HCT116 (cell line): ENCODE results near the gene FAAH2. TPM values are rescaled to one million over a fixed set of nuclear protein-coding genes. Genes with fewer than 3 reads are reported as not detected.
"Not testable (repeated sequence)": the region's sequence is repeated elsewhere in the genome, so short reads cannot be mapped to it uniquely, and the experiment has no call there.

ENCODE experiments used
- ATAC-seq: fragments of 200-7000 bp; cut with Tn5 transposase; 2 replicates; pipeline ENCODE4 v1.9.1; 2020; ENCODE audit warnings: mild to moderate bottlenecking, moderate library complexity
- BruUV-seq: library from RNA; stranded (reverse); fragments of 400-500 nt; replicated peaks from 2 replicates; lab custom pipeline; 2021; lab: Mats Ljungman, UMichigan
- CTCF ChIA-PET: fragments of 300-600 bp; sonication (Branson Sonifier 250); formaldehyde crosslinking; loops from one replicate; lab custom pipeline; 2021; ENCODE audit warnings: antibody characterized with exemption; lab: Charles Lee
- POLR2A ChIA-PET: fragments of 300-600, 350-600 bp; sonication (Branson Sonifier 250); formaldehyde crosslinking; loops from one replicate; lab custom pipeline; 2021; ENCODE audit warnings: antibody characterized with exemption; lab: Charles Lee
- RAD21 ChIA-PET, 2 experiments: fragments of 300-600 bp; sonication (Branson Sonifier 250); formaldehyde crosslinking; loops; one replicate each; lab custom pipeline; 2023; ENCODE audit warnings: low total read pairs in 2 of 2; ENCODE audit not compliant: uncharacterized antibody in 2 of 2, unreplicated experiment in 2 of 2, low non-redundant PET in 1 of 2; lab: Charles Lee
- DNase-seq: peaks from one replicate; pipeline ENCODE4 v3.0.0-alpha.2; 2010; ENCODE audit warnings: low read depth, low spot score
- H2AFZ ChIP-seq: fragments of 200-600 bp; shearing (Covaris generic), sonication (generic); 2 replicates; pipeline ENCODE4 v1.6.1; 2017; ENCODE audit warnings: low read depth, mixed run types, mixed read lengths, antibody characterized with exemption, low read length; ENCODE audit not compliant: poor library complexity, severe bottlenecking
- H3K27ac ChIP-seq: 2 replicates; pipeline ENCODE4 v1.5.1; 2012; ENCODE audit warnings: low read depth, low read length
- H3K27me3 ChIP-seq: fragments of 200-600 bp; sonication (generic); 2 replicates; pipeline ENCODE4 v1.6.1; 2016; ENCODE audit warnings: mixed run types, low read length, mixed read lengths; ENCODE audit not compliant: insufficient read depth
- H3K36me3 ChIP-seq, 2 experiments: fragments of 200-500 bp in 1 of 2; fragments of 200-600 bp in 1 of 2; sonication (Bioruptor generic) in 1 of 2; sonication (generic) in 1 of 2; 2 replicates each; pipeline versions ENCODE4 v1.5.1 to v1.6.1; 2014 to 2016; ENCODE audit warnings: low read length in 2 of 2, inconsistent platforms in 1 of 2, mixed read lengths in 1 of 2, mixed run types in 1 of 2; ENCODE audit not compliant: insufficient read depth in 2 of 2, control insufficient read depth in 1 of 2
- H3K4me1 ChIP-seq, 2 experiments: fragments of 200-600 bp in 1 of 2; sonication (generic) in 1 of 2; 2 replicates each; pipeline versions ENCODE4 v1.5.1 to v1.6.1; 2012 to 2017; ENCODE audit warnings: low read length in 2 of 2, inconsistent platforms in 1 of 2, mild to moderate bottlenecking in 1 of 2, mixed read lengths in 1 of 2, mixed run types in 1 of 2, moderate library complexity in 1 of 2; ENCODE audit not compliant: insufficient read depth in 2 of 2, control insufficient read depth in 1 of 2
- H3K4me2 ChIP-seq: fragments of 200-600 bp; sonication (generic); 2 replicates; pipeline ENCODE4 v1.6.1; 2017; ENCODE audit warnings: mixed run types, low read length, mixed read lengths
- H3K4me3 ChIP-seq, 2 experiments: fragments of 200-600 bp in 1 of 2; sonication (generic) in 1 of 2; replicated peaks in 1 of 2; 2 replicates each; pipeline ENCODE4 v1.5.1; 2011 to 2016; ENCODE audit warnings: low read length in 2 of 2, control low read depth in 1 of 2, low read depth in 1 of 2, mild to moderate bottlenecking in 1 of 2, mixed read lengths in 1 of 2, mixed run types in 1 of 2
- H3K79me2 ChIP-seq: fragments of 200-600 bp; sonication (generic); 2 replicates; pipeline ENCODE4 v1.6.1; 2017; ENCODE audit warnings: mild to moderate bottlenecking, mixed run types, low read length, moderate library complexity, mixed read lengths; ENCODE audit not compliant: insufficient read depth
- H3K9ac ChIP-seq: fragments of 200-600 bp; sonication (generic); 2 replicates; pipeline ENCODE4 v1.6.1; 2016; ENCODE audit warnings: low read length, mixed read lengths
- H3K9me2 ChIP-seq: fragments of 200-600 bp; sonication (generic), shearing (Covaris generic); 2 replicates; pipeline ENCODE4 v1.6.1; 2017; ENCODE audit warnings: mixed run types, mild to moderate bottlenecking, moderate library complexity; ENCODE audit not compliant: insufficient read depth
- H3K9me3 ChIP-seq, 2 experiments: fragments of 200-500 bp in 1 of 2; fragments of 200-600 bp in 1 of 2; sonication (Bioruptor generic) in 1 of 2; sonication (generic) in 1 of 2; 2 replicates each; pipeline ENCODE4 v1.6.1; 2014 to 2017; ENCODE audit warnings: low read length in 2 of 2, mixed read lengths in 2 of 2, inconsistent platforms in 1 of 2, low read depth in 1 of 2, mild to moderate bottlenecking in 1 of 2, mixed run types in 1 of 2, moderate library complexity in 1 of 2; ENCODE audit not compliant: control insufficient read depth in 1 of 2, insufficient read depth in 1 of 2
- H4K20me1 ChIP-seq: fragments of 200-600 bp; sonication (generic), shearing (Covaris generic); 2 replicates; pipeline ENCODE4 v1.6.1; 2017; ENCODE audit warnings: mixed run types, mild to moderate bottlenecking, moderate library complexity; ENCODE audit not compliant: insufficient read depth
- CTCF ChIP-seq, 3 experiments: fragments of 200-600 bp in 1 of 3; sonication (generic) in 1 of 3; IDR thresholded peaks in 2 of 3; conservative IDR thresholded peaks in 1 of 3; 2 replicates each; pipeline ENCODE4 v1.5.1; 2012 to 2017; ENCODE audit warnings: low read depth in 2 of 3, low read length in 2 of 3, antibody characterized with exemption in 1 of 3, borderline replicate concordance in 1 of 3, control low read depth in 1 of 3, mild to moderate bottlenecking in 1 of 3, mixed read lengths in 1 of 3, mixed run types in 1 of 3, moderate library complexity in 1 of 3; ENCODE audit not compliant: insufficient read depth in 1 of 3
- ZNF274 ChIP-seq: fragments of 200-500 bp; sonication (Bioruptor generic); IDR thresholded peaks from 2 replicates; pipeline ENCODE4 v1.6.1; 2014; ENCODE audit warnings: mild to moderate bottlenecking, low read depth, low read length, inconsistent platforms
- intact Hi-C: fragments of 100-400 bp; cut with micrococcal nuclease; formaldehyde crosslinking; loops from 2 replicates; pipeline ENCODE4 v1.10.0; 2022
- total RNA-seq: library from RNA; stranded (reverse); gene quantifications from one replicate; pipeline ENCODE4 v1.2.1, GENCODE V29; 2021; ENCODE audit not compliant: unreplicated experiment
- TF ChIP-seq, protein P1 (sequence below): IDR thresholded peaks from 2 replicates; pipeline ENCODE4 v1.6.1; 2012; ENCODE audit warnings: low read depth

FAAH2 gene
- total RNA-seq, 1 experiment from 2014 or later: 6.1 TPM

- H4K20me1 ChIP-seq: no peaks in the 10 kb centered on the region
- no peak overlapping the region for H3K27ac ChIP-seq
- H2AFZ ChIP-seq: no peak overlapping the region
- H3K9me2 ChIP-seq: no peaks in the 10 kb centered on the region
- no peaks in the 10 kb centered on the region for H3K36me3 ChIP-seq
- ChIA-PET CTCF (no interaction called here), POLR2A (no interaction called here), RAD21 (no interaction called here)
- no peaks in the 10 kb centered on the region for H3K79me2 ChIP-seq
- no peak for ATAC-seq
- TF ChIP-seq ZNF274: no peak
- TF ChIP-seq, protein P1, sequence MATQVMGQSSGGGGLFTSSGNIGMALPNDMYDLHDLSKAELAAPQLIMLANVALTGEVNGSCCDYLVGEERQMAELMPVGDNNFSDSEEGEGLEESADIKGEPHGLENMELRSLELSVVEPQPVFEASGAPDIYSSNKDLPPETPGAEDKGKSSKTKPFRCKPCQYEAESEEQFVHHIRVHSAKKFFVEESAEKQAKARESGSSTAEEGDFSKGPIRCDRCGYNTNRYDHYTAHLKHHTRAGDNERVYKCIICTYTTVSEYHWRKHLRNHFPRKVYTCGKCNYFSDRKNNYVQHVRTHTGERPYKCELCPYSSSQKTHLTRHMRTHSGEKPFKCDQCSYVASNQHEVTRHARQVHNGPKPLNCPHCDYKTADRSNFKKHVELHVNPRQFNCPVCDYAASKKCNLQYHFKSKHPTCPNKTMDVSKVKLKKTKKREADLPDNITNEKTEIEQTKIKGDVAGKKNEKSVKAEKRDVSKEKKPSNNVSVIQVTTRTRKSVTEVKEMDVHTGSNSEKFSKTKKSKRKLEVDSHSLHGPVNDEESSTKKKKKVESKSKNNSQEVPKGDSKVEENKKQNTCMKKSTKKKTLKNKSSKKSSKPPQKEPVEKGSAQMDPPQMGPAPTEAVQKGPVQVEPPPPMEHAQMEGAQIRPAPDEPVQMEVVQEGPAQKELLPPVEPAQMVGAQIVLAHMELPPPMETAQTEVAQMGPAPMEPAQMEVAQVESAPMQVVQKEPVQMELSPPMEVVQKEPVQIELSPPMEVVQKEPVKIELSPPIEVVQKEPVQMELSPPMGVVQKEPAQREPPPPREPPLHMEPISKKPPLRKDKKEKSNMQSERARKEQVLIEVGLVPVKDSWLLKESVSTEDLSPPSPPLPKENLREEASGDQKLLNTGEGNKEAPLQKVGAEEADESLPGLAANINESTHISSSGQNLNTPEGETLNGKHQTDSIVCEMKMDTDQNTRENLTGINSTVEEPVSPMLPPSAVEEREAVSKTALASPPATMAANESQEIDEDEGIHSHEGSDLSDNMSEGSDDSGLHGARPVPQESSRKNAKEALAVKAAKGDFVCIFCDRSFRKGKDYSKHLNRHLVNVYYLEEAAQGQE: no peak
- TF ChIP-seq CTCF (IDR thresholded peaks at IDR 0.05 in 2 of 3, conservative IDR thresholded peaks at IDR 0.05 in 1 of 3; ENCODE audit: borderline replicate concordance in 1 of 3, insufficient read depth in 1 of 3, low read depth in 2 of 3, low read length in 2 of 3): peak in 2 of 3 experiments; percentile 10 to 21; a peak in 2 of 6 replicates
- intact Hi-C loops: no loop called here
- no peak overlapping the region for H3K4me3 ChIP-seq
- H3K9me3 ChIP-seq: no peaks in the 10 kb centered on the region
- BruUV-seq: no TSS peak
- DNase-seq: no peak
- no peaks in the 10 kb centered on the region for H3K4me1 ChIP-seq
- H3K4me2 ChIP-seq: no peak overlapping the region
- no peak overlapping the region for H3K9ac ChIP-seq
- H3K27me3 ChIP-seq: no peaks in the 10 kb centered on the region
Observed at GRCh38 chrX:57329008-57329407, 42.5 kb downstream of the FAAH2 start.

- H3K27me3 ChIP-seq, H4K20me1 ChIP-seq, H3K9ac ChIP-seq, H3K27ac ChIP-seq, BruUV-seq, intact Hi-C loops, ATAC-seq, H3K4me1 ChIP-seq, H3K9me2 ChIP-seq, DNase-seq, H3K79me2 ChIP-seq, H3K4me2 ChIP-seq, H3K36me3 ChIP-seq, H2AFZ ChIP-seq, H3K4me3 ChIP-seq, POLR2A ChIA-PET, H3K9me3 ChIP-seq, RAD21 ChIA-PET, CTCF ChIA-PET: not testable (repeated sequence)
Observed at GRCh38 chrX:57335790-57336189, 49.3 kb downstream of the FAAH2 start.
